ENCODE results near the gene PDE3A.

PDE3A gene

DNA sequence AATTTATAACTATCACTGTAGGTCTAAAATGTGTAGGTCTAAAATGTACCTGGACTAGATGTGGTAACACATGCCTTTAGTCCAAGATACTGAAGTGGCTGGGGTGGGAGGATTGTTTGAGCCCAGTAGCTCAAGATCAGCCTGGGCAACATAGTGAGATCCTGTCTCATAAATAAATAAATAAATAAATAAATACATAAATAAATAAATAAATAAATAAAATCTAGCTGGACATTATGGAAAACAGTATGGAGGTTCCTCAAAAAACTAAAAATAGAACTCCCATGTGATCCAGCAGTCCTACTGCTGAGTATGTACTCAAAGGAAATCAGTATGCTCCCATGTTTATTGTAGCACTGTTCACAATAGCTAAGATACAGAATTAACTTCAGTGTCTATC lies 24.0 kb downstream of the PDE3A start:
- H3K9me3 Mint-ChIP-seq = peaks cover 5% of the 10 kb centered on the region
- H3K4me3 Mint-ChIP-seq = no peak overlapping the region
- DNase-seq (ENCODE audit: low spot score in 2 of 2) (no peak), ATAC-seq (ENCODE audit: low read depth) (no peak)
- H3K36me3 Mint-ChIP-seq = no peaks in the 10 kb centered on the region
- no peaks in the 10 kb centered on the region for H3K27me3 Mint-ChIP-seq
- no peak overlapping the region for H3K27ac Mint-ChIP-seq
- H3K4me1 Mint-ChIP-seq = no peaks in the 10 kb centered on the region

DNA sequence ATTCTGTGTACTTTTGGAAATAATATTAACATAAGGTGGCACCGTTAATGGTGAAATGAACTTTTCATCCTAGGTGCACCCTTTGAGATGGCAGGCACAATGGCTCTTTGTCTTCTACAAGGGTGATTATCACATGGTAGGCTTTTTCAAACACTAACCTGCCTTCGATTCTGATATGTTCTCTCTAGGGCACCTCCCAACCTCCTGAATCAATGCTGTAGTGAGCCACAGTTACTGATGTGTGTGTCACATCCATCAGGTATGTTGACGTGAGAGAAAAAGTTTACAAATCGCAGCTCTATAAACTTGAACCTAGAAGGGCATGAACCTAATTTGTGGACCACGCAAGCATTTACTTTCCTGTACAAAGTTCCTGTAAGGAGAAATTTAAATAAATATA lies 25.4 kb downstream of the PDE3A start:
- no peaks in the 10 kb centered on the region for H3K36me3 Mint-ChIP-seq
- H3K27me3 Mint-ChIP-seq = no peaks in the 10 kb centered on the region
- no peak for DNase-seq (ENCODE audit: low spot score in 2 of 2)
- no peak for ATAC-seq (ENCODE audit: low read depth)
- H3K9me3 Mint-ChIP-seq = peaks cover 5% of the 10 kb centered on the region
- no peak overlapping the region for H3K27ac Mint-ChIP-seq
- H3K4me1 Mint-ChIP-seq = no peaks in the 10 kb centered on the region
- no peak overlapping the region for H3K4me3 Mint-ChIP-seq

DNA sequence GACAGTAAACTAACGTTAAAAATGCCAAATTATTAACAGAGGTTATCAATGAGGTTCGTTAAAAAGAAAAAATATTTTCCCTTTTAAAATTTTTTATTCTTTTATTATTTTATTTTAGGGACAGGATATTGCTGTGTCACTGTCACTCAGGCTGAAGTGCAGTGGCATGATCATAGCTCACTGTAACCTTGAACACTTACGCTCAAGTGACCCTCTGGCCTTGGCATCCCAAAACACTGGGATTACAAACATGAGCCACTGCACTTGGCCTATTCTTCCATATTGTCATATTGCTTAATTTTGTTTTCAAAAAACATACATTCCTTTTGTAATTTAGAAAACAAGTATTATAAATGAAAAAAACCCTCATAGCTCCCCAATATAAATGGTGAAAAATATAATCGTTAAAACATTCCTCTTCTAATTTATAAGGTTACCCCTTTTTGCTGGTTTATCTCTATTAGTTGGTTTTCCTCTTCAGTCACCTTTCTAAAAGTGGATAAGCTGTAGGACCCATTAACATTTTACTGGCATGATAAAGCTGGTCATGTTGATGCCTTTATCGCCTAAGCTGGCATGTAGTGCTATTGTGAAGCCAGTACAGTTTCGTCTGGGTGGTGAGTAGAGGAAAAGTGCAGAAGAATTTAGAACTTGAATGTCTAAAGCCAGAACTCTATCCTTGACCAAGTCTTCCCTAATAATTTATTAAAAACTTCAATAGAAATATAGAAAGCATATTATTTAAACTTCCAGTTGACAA lies 27.6 kb downstream of the PDE3A start:
- H3K27me3 Mint-ChIP-seq = no peaks in the 10 kb centered on the region
- peaks cover 1% of the 10 kb centered on the region for H3K36me3 Mint-ChIP-seq
- H3K4me3 Mint-ChIP-seq = no peak overlapping the region
- DNase-seq (ENCODE audit: low spot score in 2 of 2) = no peak
- ATAC-seq (ENCODE audit: low read depth) = no peak
- peaks cover 2% of the 10 kb centered on the region for H3K9me3 Mint-ChIP-seq
- H3K4me1 Mint-ChIP-seq = no peaks in the 10 kb centered on the region
- H3K27ac Mint-ChIP-seq = no peak overlapping the region

DNA sequence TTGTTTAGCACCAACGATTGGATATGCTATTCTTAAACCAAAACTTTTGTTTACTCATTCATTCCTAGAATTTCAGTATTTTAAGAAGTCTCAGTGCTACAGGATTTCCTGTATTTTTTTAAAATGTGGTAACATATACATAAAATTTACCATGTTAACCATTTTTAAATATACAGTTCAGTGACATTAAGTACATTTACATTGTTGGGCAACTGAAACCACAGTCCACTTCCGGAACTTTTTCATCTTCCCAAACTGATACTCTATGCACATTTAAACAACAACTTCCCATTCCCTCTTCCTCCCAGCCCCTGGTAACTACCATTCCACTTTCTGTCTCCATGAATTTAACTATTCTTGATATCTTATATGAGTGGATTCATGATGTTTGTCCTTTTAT lies 30.3 kb downstream of the PDE3A start:
- ATAC-seq (ENCODE audit: low read depth) = no peak
- Mint-ChIP-seq H3K27ac (no peak overlapping the region), H3K36me3 (peaks cover 1% of the 10 kb centered on the region), H3K4me3 (no peak overlapping the region), H3K4me1 (no peaks in the 10 kb centered on the region), H3K27me3 (no peaks in the 10 kb centered on the region), H3K9me3 (peaks cover 4% of the 10 kb centered on the region)
- DNase-seq (ENCODE audit: low spot score in 2 of 2) = no peak

DNA sequence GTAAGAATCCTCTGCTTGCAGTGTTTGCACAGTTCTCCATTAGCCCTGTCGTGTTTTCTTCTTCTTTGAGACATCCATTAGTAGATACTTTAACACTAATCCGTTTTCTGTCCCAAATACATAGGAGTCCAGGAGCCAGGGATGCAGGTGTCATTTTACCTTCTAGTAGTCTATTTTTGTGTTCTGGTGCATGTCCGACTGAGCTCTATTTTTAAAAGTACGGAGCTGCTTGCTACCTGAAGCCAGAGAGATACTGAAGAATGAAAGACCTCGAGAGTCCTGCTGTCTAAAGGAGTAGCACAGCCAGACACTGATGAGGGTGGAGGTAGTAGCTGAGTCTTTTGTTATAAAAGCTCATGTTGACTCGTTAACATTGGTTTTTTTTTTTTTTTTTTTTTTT lies 31.7 kb downstream of the PDE3A start:
- DNase-seq (ENCODE audit: low spot score in 2 of 2) (no peak), ATAC-seq (ENCODE audit: low read depth) (no peak)
- peaks cover under 1% of the 10 kb centered on the region for H3K4me1 Mint-ChIP-seq
- H3K27me3 Mint-ChIP-seq = no peaks in the 10 kb centered on the region
- peaks cover 4% of the 10 kb centered on the region for H3K9me3 Mint-ChIP-seq
- H3K27ac Mint-ChIP-seq = no peak overlapping the region
- no peak overlapping the region for H3K4me3 Mint-ChIP-seq
- H3K36me3 Mint-ChIP-seq = peaks cover 1% of the 10 kb centered on the region

DNA sequence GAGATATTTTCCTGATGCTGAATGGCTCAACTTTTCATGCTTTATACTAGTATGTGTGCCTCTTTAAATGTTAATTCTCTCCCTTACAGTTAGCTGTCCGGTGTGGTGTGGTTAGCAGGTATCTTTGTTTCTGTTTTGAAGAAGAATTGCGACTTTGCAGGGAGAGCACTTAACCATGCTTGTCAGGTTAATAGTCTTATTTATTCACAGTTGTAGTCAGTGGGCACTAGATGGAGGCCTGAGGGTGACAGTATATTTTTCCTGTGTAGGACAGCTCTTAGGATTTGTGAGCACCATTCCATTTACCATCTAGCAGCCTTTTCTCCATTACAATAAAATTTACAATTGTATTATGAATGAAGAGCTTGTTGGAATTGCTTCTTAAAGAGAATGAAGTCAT lies 34.9 kb downstream of the PDE3A start:
- peaks cover 8% of the 10 kb centered on the region for H3K9me3 Mint-ChIP-seq
- ATAC-seq (ENCODE audit: low read depth) = no peak
- H3K4me3 Mint-ChIP-seq = no peak overlapping the region
- no peaks in the 10 kb centered on the region for H3K27me3 Mint-ChIP-seq
- H3K4me1 Mint-ChIP-seq = peaks cover 6% of the 10 kb centered on the region
- DNase-seq (ENCODE audit: low spot score in 2 of 2) = no peak
- peaks cover 1% of the 10 kb centered on the region for H3K36me3 Mint-ChIP-seq
- no peak overlapping the region for H3K27ac Mint-ChIP-seq

DNA sequence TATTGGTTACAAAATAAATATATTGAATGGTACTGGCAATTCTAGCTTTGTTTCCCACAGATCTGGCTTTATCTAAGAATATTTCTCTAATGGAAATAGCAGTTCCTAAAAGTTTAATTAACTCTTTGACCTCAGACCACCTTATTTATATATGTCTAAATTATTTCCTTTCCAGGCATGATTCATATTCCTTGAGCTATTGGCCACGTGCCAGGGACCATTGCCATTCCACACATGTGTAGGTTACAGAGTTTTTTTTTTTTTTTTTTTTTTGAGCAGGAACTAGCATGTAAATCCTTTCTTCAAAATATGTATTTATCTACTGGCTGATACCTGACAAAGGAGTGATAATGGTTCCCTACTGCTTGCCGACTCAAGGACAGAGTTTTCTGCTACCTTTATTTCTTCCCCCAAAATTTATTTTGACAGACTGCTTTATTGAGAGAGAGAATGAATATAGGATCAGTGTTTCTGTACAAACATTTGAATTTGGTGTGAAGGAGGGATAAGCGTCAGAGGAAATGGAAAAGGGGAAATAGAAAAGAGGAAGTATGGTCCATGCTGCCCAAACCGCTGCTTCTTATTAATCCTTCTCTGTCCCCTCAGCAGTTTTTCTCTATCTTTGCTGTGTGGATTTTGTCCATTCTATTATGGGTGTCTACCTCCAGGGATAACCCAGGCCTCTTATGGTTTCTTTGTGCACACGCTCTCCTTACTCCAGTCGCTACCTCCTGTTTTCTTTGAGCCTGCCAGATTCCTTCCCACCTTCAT lies 36.4 kb downstream of the PDE3A start:
- no peak for ATAC-seq (ENCODE audit: low read depth)
- no peak overlapping the region for H3K4me3 Mint-ChIP-seq
- no peak for DNase-seq (ENCODE audit: low spot score in 2 of 2)
- H3K27ac Mint-ChIP-seq = no peak overlapping the region
- H3K4me1 Mint-ChIP-seq = peaks cover 6% of the 10 kb centered on the region
- no peaks in the 10 kb centered on the region for H3K27me3 Mint-ChIP-seq
- peaks cover 1% of the 10 kb centered on the region for H3K36me3 Mint-ChIP-seq
- H3K9me3 Mint-ChIP-seq = peaks cover 8% of the 10 kb centered on the region

DNA sequence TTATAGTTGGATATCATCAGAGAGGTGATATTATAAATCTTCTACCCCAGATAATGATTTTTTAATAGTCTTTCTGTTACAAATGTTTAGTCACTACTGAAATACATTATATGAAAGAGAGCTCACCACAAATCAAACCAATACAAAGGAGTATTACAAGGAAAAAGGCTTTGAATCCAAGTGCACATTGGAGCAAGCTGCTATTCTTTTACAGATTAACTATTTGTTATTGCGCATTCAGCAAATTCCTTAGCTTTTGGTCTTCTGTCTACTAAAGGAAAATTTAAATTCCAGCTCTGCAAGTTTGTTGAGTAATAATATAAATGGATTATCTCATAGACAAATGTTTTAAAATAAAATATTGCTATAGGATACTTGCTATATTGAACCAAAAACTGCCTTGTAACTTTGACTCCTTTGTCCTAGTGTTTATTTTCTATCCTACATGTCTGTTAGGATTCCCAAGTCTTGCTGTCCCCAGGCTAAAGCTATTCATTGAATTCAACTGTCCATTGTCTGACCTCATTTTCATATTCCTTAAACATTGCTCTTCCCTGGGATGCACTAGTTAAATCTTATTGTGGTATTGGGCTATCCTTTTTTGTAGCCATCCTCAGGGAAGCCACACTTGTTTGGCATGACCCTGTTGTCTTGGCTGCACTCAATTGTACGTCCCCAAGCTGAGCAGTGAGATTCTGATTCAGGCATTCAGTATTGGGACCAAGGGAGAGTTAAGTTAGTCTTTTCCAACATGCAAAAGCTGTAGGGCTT lies 41.5 kb downstream of the PDE3A start:
- no peak for ATAC-seq (ENCODE audit: low read depth)
- peaks cover 6% of the 10 kb centered on the region for H3K4me1 Mint-ChIP-seq
- no peak overlapping the region for H3K4me3 Mint-ChIP-seq
- H3K27ac Mint-ChIP-seq = no peak overlapping the region
- peaks cover 4% of the 10 kb centered on the region for H3K9me3 Mint-ChIP-seq
- DNase-seq (ENCODE audit: low spot score in 2 of 2) = no peak
- no peaks in the 10 kb centered on the region for H3K27me3 Mint-ChIP-seq
- no peaks in the 10 kb centered on the region for H3K36me3 Mint-ChIP-seq

DNA sequence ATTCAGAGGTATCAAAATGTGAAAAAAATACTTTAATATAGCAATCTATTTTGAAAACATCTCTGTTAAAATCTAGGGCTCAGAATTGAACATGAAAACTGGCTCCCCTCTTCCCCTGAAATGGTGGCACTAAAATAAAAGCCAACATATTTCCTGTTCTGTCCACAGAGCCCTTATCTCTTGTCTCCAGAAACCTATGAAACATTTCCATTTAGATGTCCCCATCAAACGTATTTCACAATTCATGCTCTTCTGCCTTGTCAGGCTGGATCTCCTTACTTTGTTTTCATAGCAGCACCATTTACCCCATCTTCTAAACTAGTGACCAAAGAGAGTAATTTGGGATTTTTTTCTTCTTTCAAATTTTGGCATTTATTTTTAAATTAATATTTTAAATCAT lies 42.4 kb downstream of the PDE3A start:
- no peaks in the 10 kb centered on the region for H3K36me3 Mint-ChIP-seq
- H3K27me3 Mint-ChIP-seq = no peaks in the 10 kb centered on the region
- H3K9me3 Mint-ChIP-seq = peaks cover 2% of the 10 kb centered on the region
- H3K4me3 Mint-ChIP-seq = no peak overlapping the region
- H3K4me1 Mint-ChIP-seq = peaks cover 2% of the 10 kb centered on the region
- H3K27ac Mint-ChIP-seq = no peak overlapping the region
- DNase-seq (ENCODE audit: low spot score in 2 of 2) (no peak), ATAC-seq (ENCODE audit: low read depth) (no peak)

DNA sequence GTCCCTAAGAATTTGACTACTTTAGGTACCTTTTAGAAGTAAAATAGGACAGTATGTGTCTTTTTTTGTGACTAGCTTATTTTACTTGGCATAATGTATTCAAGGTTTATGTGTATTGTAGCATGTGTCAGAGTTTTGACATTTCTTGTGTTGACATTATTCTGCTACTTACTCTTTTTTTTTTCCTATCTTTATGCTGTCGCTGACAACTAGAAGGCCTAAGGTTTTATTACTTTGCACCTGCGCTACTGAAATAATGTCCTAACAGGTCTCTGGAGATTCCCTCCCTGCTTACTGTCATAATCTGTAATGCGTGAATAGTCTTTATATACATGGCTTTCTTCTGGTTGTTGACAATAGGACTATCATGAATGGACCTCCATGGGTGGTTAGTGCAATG lies 43.0 kb downstream of the PDE3A start:
- H3K36me3 Mint-ChIP-seq = no peaks in the 10 kb centered on the region
- no peak overlapping the region for H3K4me3 Mint-ChIP-seq
- no peaks in the 10 kb centered on the region for H3K9me3 Mint-ChIP-seq
- no peak overlapping the region for H3K27ac Mint-ChIP-seq
- no peaks in the 10 kb centered on the region for H3K27me3 Mint-ChIP-seq
- ATAC-seq (ENCODE audit: low read depth) (no peak), DNase-seq (ENCODE audit: low spot score in 2 of 2) (no peak)
- no peaks in the 10 kb centered on the region for H3K4me1 Mint-ChIP-seq

DNA sequence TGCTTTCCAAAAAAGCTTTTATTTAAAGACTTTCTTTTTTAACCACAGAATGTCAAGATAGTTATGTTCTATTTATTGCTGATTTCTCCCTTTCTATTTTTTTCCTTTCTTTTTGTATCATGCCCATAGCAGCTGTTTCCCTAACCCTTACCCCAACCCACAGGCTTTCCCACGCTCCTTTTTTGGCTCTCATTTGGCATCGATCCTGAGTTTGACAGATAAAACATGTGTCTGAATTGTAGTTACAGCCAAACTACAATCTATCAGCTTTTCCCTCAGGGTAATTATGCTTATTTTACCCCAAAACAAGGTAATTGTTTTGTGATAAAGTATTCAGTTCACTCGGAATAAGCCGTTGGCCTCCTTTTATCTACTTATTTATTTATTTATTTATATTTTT lies 46.7 kb downstream of the PDE3A start:
- Mint-ChIP-seq H3K4me1 (no peaks in the 10 kb centered on the region), H3K36me3 (no peaks in the 10 kb centered on the region), H3K27me3 (no peaks in the 10 kb centered on the region), H3K27ac (no peak overlapping the region), H3K9me3 (no peaks in the 10 kb centered on the region), H3K4me3 (no peak overlapping the region)
- ATAC-seq (ENCODE audit: low read depth) = no peak
- DNase-seq (ENCODE audit: low spot score in 2 of 2) = no peak

DNA sequence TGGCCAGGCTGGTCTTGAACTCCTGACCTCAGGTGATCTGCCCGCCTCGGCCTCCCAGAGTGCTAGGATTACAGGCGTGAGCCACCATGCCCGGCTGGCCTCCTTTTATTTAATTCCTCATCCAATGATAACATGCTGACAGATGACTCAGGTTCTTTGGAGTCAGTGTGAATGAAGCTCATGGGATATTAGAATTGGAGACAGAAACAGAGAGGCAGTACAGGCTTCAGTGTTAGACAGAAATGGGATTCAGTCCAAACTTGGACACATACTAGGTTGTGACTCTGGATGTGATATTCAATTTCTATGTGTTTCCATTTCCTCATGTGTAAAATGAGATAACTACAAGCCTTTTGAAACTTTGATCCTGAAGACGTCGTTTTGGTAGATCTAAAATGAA lies 47.3 kb downstream of the PDE3A start:
- Mint-ChIP-seq H3K9me3 (no peaks in the 10 kb centered on the region), H3K27ac (no peak overlapping the region), H3K4me3 (no peak overlapping the region), H3K27me3 (no peaks in the 10 kb centered on the region), H3K36me3 (no peaks in the 10 kb centered on the region), H3K4me1 (no peaks in the 10 kb centered on the region)
- no peak for DNase-seq (ENCODE audit: low spot score in 2 of 2)
- ATAC-seq (ENCODE audit: low read depth) = no peak

DNA sequence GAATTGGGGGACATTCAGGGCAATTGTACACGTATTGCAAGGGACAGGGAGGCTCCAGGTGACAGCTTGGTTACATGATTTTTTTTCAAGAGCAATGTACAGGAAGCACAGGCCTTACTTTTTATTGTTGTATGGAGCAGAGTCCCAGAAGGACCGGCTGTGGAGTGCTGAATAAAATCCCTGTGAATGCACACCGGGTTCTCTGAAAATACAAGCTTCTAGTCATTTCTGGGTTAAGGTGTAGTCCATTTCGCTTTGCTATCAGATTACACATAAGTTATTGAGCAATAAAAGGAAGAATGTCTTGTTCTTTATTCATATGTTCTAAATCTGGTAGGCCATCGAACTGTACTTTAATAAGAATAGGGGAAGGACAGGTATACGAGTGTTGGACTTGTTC lies 52.2 kb downstream of the PDE3A start:
- Mint-ChIP-seq H3K4me1 (no peaks in the 10 kb centered on the region), H3K27me3 (no peaks in the 10 kb centered on the region), H3K27ac (no peak overlapping the region), H3K4me3 (no peak overlapping the region), H3K36me3 (no peaks in the 10 kb centered on the region), H3K9me3 (no peaks in the 10 kb centered on the region)
- DNase-seq (ENCODE audit: low spot score in 2 of 2) (no peak), ATAC-seq (ENCODE audit: low read depth) (no peak)

DNA sequence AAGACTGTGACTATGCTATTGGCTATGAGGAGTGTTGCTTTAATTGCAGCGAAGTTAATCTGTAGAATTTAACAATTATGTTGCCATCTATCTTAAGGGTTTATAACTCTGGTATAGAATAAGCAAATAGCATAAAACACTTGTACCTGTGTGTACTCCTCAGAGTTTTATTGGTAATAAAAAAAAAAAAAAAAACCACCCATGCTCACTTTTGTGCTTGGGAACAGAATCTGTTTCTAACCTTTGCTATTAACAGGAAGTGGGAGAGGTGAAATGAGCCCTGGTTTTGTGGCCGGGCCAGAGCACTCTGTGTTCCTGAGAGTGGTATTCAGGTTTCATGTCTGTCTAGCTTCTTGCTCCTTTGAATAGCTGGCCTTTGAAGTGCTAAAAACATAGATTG lies 53.1 kb downstream of the PDE3A start:
- no peaks in the 10 kb centered on the region for H3K9me3 Mint-ChIP-seq
- DNase-seq (ENCODE audit: low spot score in 2 of 2) = no peak
- H3K36me3 Mint-ChIP-seq = no peaks in the 10 kb centered on the region
- ATAC-seq (ENCODE audit: low read depth) = no peak
- H3K4me3 Mint-ChIP-seq = no peak overlapping the region
- H3K27ac Mint-ChIP-seq = no peak overlapping the region
- H3K4me1 Mint-ChIP-seq = no peaks in the 10 kb centered on the region
- no peaks in the 10 kb centered on the region for H3K27me3 Mint-ChIP-seq
